HG03575 (cell line): ENCODE measurements around the gene MOB1B.

ENCODE experiments used
- ATAC-seq: cut with Tn5 transposase; IDR thresholded peaks from one replicate; pipeline ENCODE4 v1.9.1; 2021; ENCODE audit not compliant: unreplicated experiment, insufficient number of reproducible peaks, low FRiP score; ENCODE audit errors: extremely low read depth

MOB1B gene

GRCh38 chr4:70908993-70909556 lies 6.9 kb downstream of the MOB1B start:
- ATAC-seq: no peak

- no peak for ATAC-seq
Observed at GRCh38 chr4:70914000-70914399, 11.8 kb downstream of the MOB1B start.

GRCh38 chr4:70914631-70915030 lies 12.5 kb downstream of the MOB1B start:
- no peak for ATAC-seq

- ATAC-seq: no peak
Observed at GRCh38 chr4:70915036-70915815, 13.1 kb downstream of the MOB1B start.

- no peak for ATAC-seq
Observed at GRCh38 chr4:70915874-70916559, 13.8 kb downstream of the MOB1B start.

GRCh38 chr4:70920592-70920991 lies 18.4 kb downstream of the MOB1B start:
- no peak for ATAC-seq

- no peak for ATAC-seq
Observed at GRCh38 chr4:70925418-70925817, 23.2 kb downstream of the MOB1B start.

- ATAC-seq: peak; percentile 79
Observed at GRCh38 chr4:70925899-70926635, 23.9 kb downstream of the MOB1B start.

- no peak for ATAC-seq
Observed at GRCh38 chr4:70927502-70928137, 25.5 kb downstream of the MOB1B start.

GRCh38 chr4:70930530-70931256 lies 28.5 kb downstream of the MOB1B start:
- no peak for ATAC-seq

- ATAC-seq: no peak
Observed at GRCh38 chr4:70931347-70931746, 29.2 kb downstream of the MOB1B start.

- ATAC-seq: no peak
Observed at GRCh38 chr4:70932984-70933383, 30.8 kb downstream of the MOB1B start.

GRCh38 chr4:70935038-70935695 lies 33.0 kb downstream of the MOB1B start:
- no peak for ATAC-seq

- ATAC-seq: no peak
Observed at GRCh38 chr4:70936200-70936787, 34.1 kb downstream of the MOB1B start.

GRCh38 chr4:70938086-70938485 lies 35.9 kb downstream of the MOB1B start:
- ATAC-seq: no peak

GRCh38 chr4:70940134-70940533 lies 38.0 kb downstream of the MOB1B start:
- no peak for ATAC-seq

- no peak for ATAC-seq
Observed at GRCh38 chr4:70943114-70943513, 40.9 kb downstream of the MOB1B start.

GRCh38 chr4:70945046-70945445 lies 42.9 kb downstream of the MOB1B start:
- no peak for ATAC-seq
